ENCODE measurements around the gene ZEB2.

- TF ChIP-seq CTCF (IDR thresholded peaks at IDR 0.05) = no peak
- TF ChIP-seq POLR2A (IDR thresholded peaks at IDR 0.05) = no peak
Observed at GRCh38 chr2:144524118-144525009, 4.4 kb upstream of the ZEB2 start.
